Colonic mucosa (tissue), 4 donors: ENCODE results near the gene SNX32. TPM values are rescaled to one million over a fixed set of nuclear protein-coding genes. Genes with fewer than 3 reads are reported as not detected.
A peak's percentile ranks its signal among the peaks of the same experiment; 100 is the strongest.
"Not testable (repeated sequence)": the region's sequence is repeated elsewhere in the genome, so short reads cannot be mapped to it uniquely, and the experiment has no call there.

ENCODE experiments used
- DNase-seq: peaks from one replicate; pipeline ENCODE4 v3.0.0-alpha.2; 2020
- H3K27ac ChIP-seq: fragments of 200-600 bp; one replicate; pipeline ENCODE4 v1.8.0; 2021
- H3K27me3 ChIP-seq: fragments of 200-600 bp; one replicate; pipeline ENCODE4 v1.8.0; 2021
- H3K36me3 ChIP-seq: fragments of 200-600 bp; one replicate; pipeline ENCODE4 v1.8.0; 2021
- H3K4me1 ChIP-seq: fragments of 200-600 bp; one replicate; pipeline ENCODE4 v1.8.0; 2021; ENCODE audit warnings: mild to moderate bottlenecking
- H3K4me3 ChIP-seq: fragments of 200-600 bp; one replicate; pipeline ENCODE4 v1.8.0; 2021
- H3K9ac ChIP-seq, 2 donors: one replicate each; pipeline ENCODE4 v1.7.0; 2013; ENCODE audit warnings: control low read depth in 2 of 2, low read depth in 2 of 2, low read length in 2 of 2
- H3K9me3 ChIP-seq: fragments of 200-600 bp; one replicate; pipeline ENCODE4 v1.8.0; 2021
- CTCF ChIP-seq: fragments of 200-600 bp; IDR thresholded peaks from one replicate; pipeline ENCODE4 v1.8.0; 2022; ENCODE audit warnings: antibody characterized with exemption, mild to moderate bottlenecking
- intact Hi-C: fragments of 100-400 bp; cut with DNase I; formaldehyde crosslinking; loops from one replicate; pipeline ENCODE4 v1.14.1; 2022
- total RNA-seq, 2 donors: library from RNA; stranded (reverse); fragmentation: NEBNext Ultra II Directional in 1 of 2; extraction: Animal tissue kit (Norgen Biotek cat#: 25700) in 1 of 2; gene quantifications; one replicate each; pipeline ENCODE4 v1.2.1, GENCODE V29; 2021
- donor health status: healthy.
- donor health status: DM: no; HTN: no; CAD: no.
- donor health status: DM: no; HTN: no; CAD: no.

Gene SNX32
- total RNA-seq, 2 donors from 2014 or later = 1.6 to 1.9 TPM

GRCh38 chr11:65829459-65829858 is 4.3 kb upstream of the SNX32 start:
- H3K4me1 ChIP-seq = peaks cover 4% of the 10 kb centered on the region
- H3K27ac ChIP-seq = no peak overlapping the region
- no peak for TF ChIP-seq CTCF
- no peaks in the 10 kb centered on the region for H3K36me3 ChIP-seq
- H3K4me3 ChIP-seq = no peak overlapping the region
- no peaks in the 10 kb centered on the region for H3K27me3 ChIP-seq
- H3K9me3 ChIP-seq = no peaks in the 10 kb centered on the region
- intact Hi-C loops = no loop called here
- DNase-seq = no peak
- H3K9ac ChIP-seq = no peak overlapping the region

- intact Hi-C loops = not testable (repeated sequence)
Measured at GRCh38 chr11:65832231-65832630, 1.5 kb upstream of the SNX32 start.

GRCh38 chr11:65834202-65834601 is 439 bp downstream of the SNX32 start:
- H3K36me3 ChIP-seq = no peaks in the 10 kb centered on the region
- no peaks in the 10 kb centered on the region for H3K9me3 ChIP-seq
- no peak for TF ChIP-seq CTCF
- H3K9ac ChIP-seq = peak overlapping the region; percentile 48 to 60
- peak overlapping the region; percentile 50 for H3K4me3 ChIP-seq
- no peak for DNase-seq
- no peak overlapping the region for H3K27ac ChIP-seq
- H3K4me1 ChIP-seq = peaks cover 4% of the 10 kb centered on the region
- no peaks in the 10 kb centered on the region for H3K27me3 ChIP-seq
- intact Hi-C loops = no loop called here

More at GRCh38 chr11:65832231-65832630, 1.5 kb upstream of the SNX32 start:
- not testable (repeated sequence) for H3K9me3 ChIP-seq, H3K4me1 ChIP-seq, H3K9ac ChIP-seq, H3K27ac ChIP-seq, DNase-seq, H3K27me3 ChIP-seq, H3K36me3 ChIP-seq, H3K4me3 ChIP-seq

GRCh38 chr11:65842144-65842543 is 8.4 kb downstream of the SNX32 start:
- Histone ChIP-seq H3K9me3 (no peaks in the 10 kb centered on the region), H3K27me3 (no peaks in the 10 kb centered on the region), H3K4me1 (no peaks in the 10 kb centered on the region), H3K36me3 (no peaks in the 10 kb centered on the region), H3K27ac (no peak overlapping the region), H3K9ac (no peak overlapping the region), H3K4me3 (no peak overlapping the region)
- intact Hi-C loops = no loop called here
- TF ChIP-seq CTCF = no peak
- DNase-seq = no peak

- Histone ChIP-seq H3K36me3 (no peaks in the 10 kb centered on the region), H3K4me1 (no peaks in the 10 kb centered on the region), H3K27ac (no peak overlapping the region), H3K9me3 (no peaks in the 10 kb centered on the region), H3K4me3 (no peak overlapping the region), H3K9ac (no peak overlapping the region), H3K27me3 (no peaks in the 10 kb centered on the region)
- DNase-seq = no peak
- intact Hi-C loops = no loop called here
- no peak for TF ChIP-seq CTCF
Measured at GRCh38 chr11:65843811-65844210, 10.0 kb downstream of the SNX32 start.

GRCh38 chr11:65844231-65844872 is 10.6 kb downstream of the SNX32 start:
- peak overlapping the region; percentile 41 for H3K27ac ChIP-seq
- no peaks in the 10 kb centered on the region for H3K27me3 ChIP-seq
- DNase-seq = peak; percentile 58
- H3K36me3 ChIP-seq = no peaks in the 10 kb centered on the region
- no peak for TF ChIP-seq CTCF
- H3K4me1 ChIP-seq = no peaks in the 10 kb centered on the region
- intact Hi-C loops = no loop called here
- H3K9ac ChIP-seq = no peak overlapping the region
- no peaks in the 10 kb centered on the region for H3K9me3 ChIP-seq
- no peak overlapping the region for H3K4me3 ChIP-seq
